ENCODE results near the gene ARHGDIG. TPM values are rescaled to one million over a fixed set of nuclear protein-coding genes. Genes with fewer than 3 reads are reported as not detected.

The ARHGDIG gene
- total RNA-seq, 2 experiments from 2014 or later = 0.42 TPM; not detected in 1

GRCh38 chr16:309476-309875 is 29.1 kb downstream of the ARHGDIG start:
- no peak overlapping the region for H3K4me3 Mint-ChIP-seq
- H3K27ac Mint-ChIP-seq = no peak overlapping the region
- H3K4me1 Mint-ChIP-seq (ENCODE audit: low read depth) = peaks cover 7% of the 10 kb centered on the region
- no peak overlapping the region for H3K27ac ChIP-seq (ENCODE audit: low read depth in 1 of 2, low read length in 2 of 2)
- no peaks in the 10 kb centered on the region for H3K9me3 Mint-ChIP-seq
- ChIA-PET CTCF (no interaction called here), POLR2A (no interaction called here)
- no peaks in the 10 kb centered on the region for H3K27me3 ChIP-seq (ENCODE audit: control insufficient read depth in 1 of 2, insufficient read depth in 2 of 2, low read length in 2 of 2)
- no peak overlapping the region for H3K4me3 ChIP-seq (ENCODE audit: low read length)
- no peaks in the 10 kb centered on the region for H3K27me3 Mint-ChIP-seq
- H3K36me3 Mint-ChIP-seq (ENCODE audit: low read depth) = peaks cover 58% of the 10 kb centered on the region
- H3K9me3 ChIP-seq (ENCODE audit: control insufficient read depth in 1 of 2, insufficient read depth in 1 of 2, low read length in 2 of 2) = no peaks in the 10 kb centered on the region
- peak; percentile 63 for ATAC-seq (ENCODE audit: poor library complexity)
- intact Hi-C loops (cut with DNase I, micrococcal nuclease) = no loop called here
- peaks cover 73% of the 10 kb centered on the region for H3K36me3 ChIP-seq (ENCODE audit: insufficient read depth, low read length)
- TF ChIP-seq, protein P1, sequence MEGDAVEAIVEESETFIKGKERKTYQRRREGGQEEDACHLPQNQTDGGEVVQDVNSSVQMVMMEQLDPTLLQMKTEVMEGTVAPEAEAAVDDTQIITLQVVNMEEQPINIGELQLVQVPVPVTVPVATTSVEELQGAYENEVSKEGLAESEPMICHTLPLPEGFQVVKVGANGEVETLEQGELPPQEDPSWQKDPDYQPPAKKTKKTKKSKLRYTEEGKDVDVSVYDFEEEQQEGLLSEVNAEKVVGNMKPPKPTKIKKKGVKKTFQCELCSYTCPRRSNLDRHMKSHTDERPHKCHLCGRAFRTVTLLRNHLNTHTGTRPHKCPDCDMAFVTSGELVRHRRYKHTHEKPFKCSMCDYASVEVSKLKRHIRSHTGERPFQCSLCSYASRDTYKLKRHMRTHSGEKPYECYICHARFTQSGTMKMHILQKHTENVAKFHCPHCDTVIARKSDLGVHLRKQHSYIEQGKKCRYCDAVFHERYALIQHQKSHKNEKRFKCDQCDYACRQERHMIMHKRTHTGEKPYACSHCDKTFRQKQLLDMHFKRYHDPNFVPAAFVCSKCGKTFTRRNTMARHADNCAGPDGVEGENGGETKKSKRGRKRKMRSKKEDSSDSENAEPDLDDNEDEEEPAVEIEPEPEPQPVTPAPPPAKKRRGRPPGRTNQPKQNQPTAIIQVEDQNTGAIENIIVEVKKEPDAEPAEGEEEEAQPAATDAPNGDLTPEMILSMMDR (IDR thresholded peaks at IDR 0.05) = no peak
- peak in 5 of 14 experiments; percentile 11 to 52 (median 30) for DNase-seq
- H3K4me1 ChIP-seq (ENCODE audit: insufficient read depth, low read length) = peaks cover 11% of the 10 kb centered on the region

GRCh38 chr16:311725-312124 is 31.3 kb downstream of the ARHGDIG start:
- ChIA-PET CTCF (no interaction called here), POLR2A (no interaction called here)
- H3K9me3 Mint-ChIP-seq = no peaks in the 10 kb centered on the region
- Histone ChIP-seq H3K4me1 (ENCODE audit: insufficient read depth, low read length) (peaks cover 18% of the 10 kb centered on the region), H3K27me3 (ENCODE audit: control insufficient read depth in 1 of 2, insufficient read depth in 2 of 2, low read length in 2 of 2) (no peaks in the 10 kb centered on the region), H3K4me3 (ENCODE audit: low read length) (no peak overlapping the region), H3K36me3 (ENCODE audit: insufficient read depth, low read length) (peaks cover 66% of the 10 kb centered on the region), H3K27ac (ENCODE audit: low read depth in 1 of 2, low read length in 2 of 2) (no peak overlapping the region), H3K9me3 (ENCODE audit: control insufficient read depth in 1 of 2, insufficient read depth in 1 of 2, low read length in 2 of 2) (no peaks in the 10 kb centered on the region)
- H3K4me1 Mint-ChIP-seq (ENCODE audit: low read depth) = peaks cover 18% of the 10 kb centered on the region
- no peak overlapping the region for H3K27ac Mint-ChIP-seq
- DNase-seq = no peak
- TF ChIP-seq, protein P1 (IDR thresholded peaks at IDR 0.05) = no peak
- H3K36me3 Mint-ChIP-seq (ENCODE audit: low read depth) = peaks cover 58% of the 10 kb centered on the region
- H3K27me3 Mint-ChIP-seq = no peaks in the 10 kb centered on the region
- intact Hi-C loops (cut with DNase I, micrococcal nuclease) = loop anchor here in 1 of 2 experiments (5.0 kb wide), 1 partner anchor 41 kb away; the partner anchor contains the start of gene AXIN1
- ATAC-seq (ENCODE audit: poor library complexity) = no peak
- no peak overlapping the region for H3K4me3 Mint-ChIP-seq

- DNase-seq (no peak), ATAC-seq (ENCODE audit: poor library complexity) (no peak)
- Histone ChIP-seq H3K27me3 (ENCODE audit: control insufficient read depth in 1 of 2, insufficient read depth in 2 of 2, low read length in 2 of 2) (no peaks in the 10 kb centered on the region), H3K4me1 (ENCODE audit: insufficient read depth, low read length) (peaks cover 34% of the 10 kb centered on the region), H3K36me3 (ENCODE audit: insufficient read depth, low read length) (peaks cover 63% of the 10 kb centered on the region), H3K4me3 (ENCODE audit: low read length) (no peak overlapping the region), H3K9me3 (ENCODE audit: control insufficient read depth in 1 of 2, insufficient read depth in 1 of 2, low read length in 2 of 2) (no peaks in the 10 kb centered on the region), H3K27ac (ENCODE audit: low read depth in 1 of 2, low read length in 2 of 2) (no peak overlapping the region)
- no peak overlapping the region for H3K27ac Mint-ChIP-seq
- H3K4me3 Mint-ChIP-seq = no peak overlapping the region
- ChIA-PET POLR2A (no interaction called here), CTCF (no interaction called here)
- TF ChIP-seq, protein P1 (IDR thresholded peaks at IDR 0.05) = no peak
- H3K9me3 Mint-ChIP-seq = no peaks in the 10 kb centered on the region
- H3K36me3 Mint-ChIP-seq (ENCODE audit: low read depth) = peaks cover 50% of the 10 kb centered on the region
- H3K27me3 Mint-ChIP-seq = no peaks in the 10 kb centered on the region
- intact Hi-C loops (cut with DNase I, micrococcal nuclease) = loop anchor here in 1 of 2 experiments (5.0 kb wide), 1 partner anchor 38 kb away; the partner anchor contains the start of gene AXIN1
- peaks cover 30% of the 10 kb centered on the region for H3K4me1 Mint-ChIP-seq (ENCODE audit: low read depth)
These were observed 34.0 kb downstream of the ARHGDIG start for GRCh38 chr16:314351-314750.
